Measurements from ENCODE around the gene FBXL17. TPM values are rescaled to one million over a fixed set of nuclear protein-coding genes. Genes with fewer than 3 reads are reported as not detected.

The FBXL17 gene
- total RNA-seq, 1 experiment from 2014 or later = 5.3 TPM

DNA sequence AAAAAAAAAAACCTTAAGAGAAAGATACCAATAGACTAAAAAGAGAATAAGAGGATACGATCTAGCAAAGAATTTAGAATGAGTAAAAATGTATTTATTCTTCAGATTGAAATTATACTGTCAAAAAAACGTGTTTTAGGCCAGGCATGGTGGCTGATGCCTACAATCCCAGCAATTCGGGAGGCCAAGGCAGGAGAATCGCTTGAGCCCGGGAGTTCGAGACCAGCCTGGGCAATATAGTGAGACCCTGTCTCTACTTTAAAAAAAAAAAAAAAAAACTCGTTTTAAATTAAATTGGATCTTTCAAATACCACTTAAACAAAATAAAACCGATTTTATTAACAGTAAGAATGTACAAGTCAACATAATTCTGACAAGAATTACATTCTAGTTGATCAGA, 41.8 kb downstream of the FBXL17 start:
- no peak overlapping the region for H3T11ph ChIP-seq (ENCODE audit: low read length)
- H3K23ac ChIP-seq (ENCODE audit: insufficient read length, low read depth, low read length) = no peak overlapping the region
- DNase-seq = no peak
- no peak overlapping the region for H3K9ac ChIP-seq (ENCODE audit: extremely low read depth, insufficient read length, low read length)
- no peaks in the 10 kb centered on the region for H3K79me1 ChIP-seq (ENCODE audit: insufficient read depth, low read depth, low read length, poor library complexity, severe bottlenecking)
- no peak overlapping the region for H4K8ac ChIP-seq (replicated peaks; ENCODE audit: insufficient read length, low read depth, low read length)
- no peaks in the 10 kb centered on the region for H3K79me2 ChIP-seq (ENCODE audit: insufficient read depth, low read length)
- H4K20me1 ChIP-seq (ENCODE audit: control insufficient read depth, insufficient read depth, insufficient read length) = no peaks in the 10 kb centered on the region
- H3K27ac Mint-ChIP-seq = no peak overlapping the region
- H4K91ac ChIP-seq (ENCODE audit: insufficient read length, low read depth, low read length) = no peak overlapping the region
- H3K18ac ChIP-seq (ENCODE audit: insufficient read length, low read depth, low read length) = no peak overlapping the region
- H2BK5ac ChIP-seq (ENCODE audit: insufficient read length, low read length) = no peak overlapping the region
- no peaks in the 10 kb centered on the region for H3K23me2 ChIP-seq (ENCODE audit: insufficient read length, low read depth, low read length, poor library complexity, severe bottlenecking)
- no peak overlapping the region for H2BK15ac ChIP-seq (ENCODE audit: low read depth, low read length)
- no peaks in the 10 kb centered on the region for H3K9me3 ChIP-seq (ENCODE audit: control insufficient read depth, low read depth, low read length)
- H3K4ac ChIP-seq (ENCODE audit: low read depth, low read length) = no peak overlapping the region
- H3K27ac ChIP-seq (ENCODE audit: insufficient read length, low read depth, low read length) = no peak overlapping the region
- TF ChIP-seq, protein P1, sequence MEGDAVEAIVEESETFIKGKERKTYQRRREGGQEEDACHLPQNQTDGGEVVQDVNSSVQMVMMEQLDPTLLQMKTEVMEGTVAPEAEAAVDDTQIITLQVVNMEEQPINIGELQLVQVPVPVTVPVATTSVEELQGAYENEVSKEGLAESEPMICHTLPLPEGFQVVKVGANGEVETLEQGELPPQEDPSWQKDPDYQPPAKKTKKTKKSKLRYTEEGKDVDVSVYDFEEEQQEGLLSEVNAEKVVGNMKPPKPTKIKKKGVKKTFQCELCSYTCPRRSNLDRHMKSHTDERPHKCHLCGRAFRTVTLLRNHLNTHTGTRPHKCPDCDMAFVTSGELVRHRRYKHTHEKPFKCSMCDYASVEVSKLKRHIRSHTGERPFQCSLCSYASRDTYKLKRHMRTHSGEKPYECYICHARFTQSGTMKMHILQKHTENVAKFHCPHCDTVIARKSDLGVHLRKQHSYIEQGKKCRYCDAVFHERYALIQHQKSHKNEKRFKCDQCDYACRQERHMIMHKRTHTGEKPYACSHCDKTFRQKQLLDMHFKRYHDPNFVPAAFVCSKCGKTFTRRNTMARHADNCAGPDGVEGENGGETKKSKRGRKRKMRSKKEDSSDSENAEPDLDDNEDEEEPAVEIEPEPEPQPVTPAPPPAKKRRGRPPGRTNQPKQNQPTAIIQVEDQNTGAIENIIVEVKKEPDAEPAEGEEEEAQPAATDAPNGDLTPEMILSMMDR (conservative IDR thresholded peaks at IDR 0.05) = no peak
- H2AFZ ChIP-seq (ENCODE audit: low read length) = no peak overlapping the region
- H3K4me1 ChIP-seq (ENCODE audit: insufficient read depth, low read length) = no peaks in the 10 kb centered on the region
- H3K4me3 Mint-ChIP-seq = no peak overlapping the region
- H3K36me3 Mint-ChIP-seq (ENCODE audit: insufficient read depth in 1 of 3, low read depth in 3 of 3) = no peaks in the 10 kb centered on the region
- H2BK12ac ChIP-seq (ENCODE audit: insufficient read length, low read depth, low read length) = no peak overlapping the region
- H3K56ac ChIP-seq (ENCODE audit: insufficient read length, low read depth, low read length) = no peak overlapping the region
- H3K4me2 ChIP-seq (ENCODE audit: insufficient read depth, insufficient read length, low read length) = no peak overlapping the region
- H2AK5ac ChIP-seq (ENCODE audit: insufficient read length, low read length) = no peak overlapping the region
- H2BK120ac ChIP-seq (ENCODE audit: low read depth, low read length, poor library complexity, severe bottlenecking) = no peak overlapping the region
- no peaks in the 10 kb centered on the region for H3K9me3 Mint-ChIP-seq
- peaks cover 4% of the 10 kb centered on the region in 2 experiments; a peak in 3 of 4 replicates for H3K4me1 Mint-ChIP-seq
- no peaks in the 10 kb centered on the region for H3K27me3 ChIP-seq (ENCODE audit: insufficient read depth, low read length)
- WGBS (ENCODE audit: extremely low coverage, insufficient read length, low lambda C conversion rate) = 100% methylated on average over 1 of the region's 8 CpGs
- no peak overlapping the region for H3K14ac ChIP-seq (ENCODE audit: insufficient read depth, low read length)
- H3K27me3 Mint-ChIP-seq (ENCODE audit: low read depth) = no peaks in the 10 kb centered on the region
- H2BK20ac ChIP-seq (ENCODE audit: low read depth, low read length, poor library complexity, severe bottlenecking) = no peak overlapping the region
- no peak overlapping the region for H4K5ac ChIP-seq (ENCODE audit: insufficient read length, low read depth, low read length)
